Left renal cortex interstitium (tissue), 4 donors: Measurements from ENCODE around the gene RNF208. TPM values are rescaled to one million over a fixed set of nuclear protein-coding genes. Genes with fewer than 3 reads are reported as not detected.
"Not testable (repeated sequence)": the region's sequence is repeated elsewhere in the genome, so short reads cannot be mapped to it uniquely, and the experiment has no call there.

ENCODE experiments used
- DNase-seq, 4 donors: peaks; one replicate each; pipeline ENCODE4 v3.0.0-alpha.2; 2013; ENCODE audit warnings: low read depth in 4 of 4, low spot score in 2 of 4, missing footprints in 1 of 4
- polyA plus RNA-seq, 4 donors: library from polyadenylated mRNA; unstranded; fragments of 120-200 nt; gene quantifications; one replicate each; pipeline ENCODE4 v1.2.1, GENCODE V29; 2013; ENCODE audit not compliant: insufficient read length in 4 of 4

RNF208 gene, protein sequence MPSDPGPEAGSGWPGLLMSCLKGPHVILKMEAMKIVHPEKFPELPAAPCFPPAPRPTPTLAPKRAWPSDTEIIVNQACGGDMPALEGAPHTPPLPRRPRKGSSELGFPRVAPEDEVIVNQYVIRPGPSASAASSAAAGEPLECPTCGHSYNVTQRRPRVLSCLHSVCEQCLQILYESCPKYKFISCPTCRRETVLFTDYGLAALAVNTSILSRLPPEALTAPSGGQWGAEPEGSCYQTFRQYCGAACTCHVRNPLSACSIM
- 10 to 100 TPM in 3 of 4 donors, 1 to 10 TPM in 1; 5.4 to 15.1 (median 13.1) TPM for polyA plus RNA-seq

DNA sequence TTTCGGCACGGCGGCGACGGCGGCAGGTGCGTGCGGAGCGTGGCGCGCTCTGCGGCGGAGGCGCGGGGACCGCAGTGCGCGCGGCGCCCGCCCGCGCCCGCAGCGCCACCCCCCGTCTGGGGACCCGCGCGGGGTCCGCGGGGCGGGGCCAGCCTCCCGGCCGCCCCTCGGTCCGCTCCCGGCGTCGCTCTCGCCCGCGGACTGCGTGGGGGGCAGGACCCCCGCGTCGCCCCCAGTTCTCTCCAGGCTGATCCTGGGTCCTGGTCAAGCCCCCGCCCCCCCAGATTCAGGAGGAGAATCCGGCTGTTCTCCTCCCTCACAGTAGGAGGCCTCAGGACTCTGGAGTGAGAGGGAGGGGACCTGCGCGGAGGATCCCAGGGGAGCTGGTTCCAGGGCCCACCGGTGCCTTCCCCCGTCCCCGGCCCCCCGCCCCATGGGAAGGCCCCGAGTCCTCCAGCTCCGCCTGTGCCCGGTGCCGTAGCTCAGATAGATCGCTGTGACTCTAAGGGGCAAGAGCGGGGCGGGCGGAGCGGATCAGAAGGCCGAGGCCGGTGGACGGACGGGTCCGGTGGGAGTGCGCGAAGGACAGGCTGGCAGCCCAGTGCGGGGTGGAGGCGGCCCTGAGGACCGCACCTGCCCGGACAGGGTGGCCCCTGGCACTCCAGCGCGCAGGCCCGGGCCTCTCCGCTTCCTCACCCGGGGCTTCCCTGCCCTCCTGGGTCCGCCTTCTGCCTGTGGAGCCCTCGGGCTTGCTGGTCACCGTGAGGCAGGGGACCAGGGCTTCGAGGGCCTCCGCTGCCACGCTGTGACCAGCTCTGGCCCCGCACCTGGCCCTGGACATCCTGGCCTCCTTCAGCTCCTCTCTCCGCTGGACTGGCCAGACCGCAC, at the start of gene RNF208:
RNF208 (minus strand) TSS at position 51 of the 888 bp plus-strand sequence. CDS start 1,028 bp downstream, outside the sequence.
- no peak for DNase-seq

GRCh38 chr9:137271696-137272076, 49.6 kb upstream of the RNF208 start:
- no peak for DNase-seq

DNA sequence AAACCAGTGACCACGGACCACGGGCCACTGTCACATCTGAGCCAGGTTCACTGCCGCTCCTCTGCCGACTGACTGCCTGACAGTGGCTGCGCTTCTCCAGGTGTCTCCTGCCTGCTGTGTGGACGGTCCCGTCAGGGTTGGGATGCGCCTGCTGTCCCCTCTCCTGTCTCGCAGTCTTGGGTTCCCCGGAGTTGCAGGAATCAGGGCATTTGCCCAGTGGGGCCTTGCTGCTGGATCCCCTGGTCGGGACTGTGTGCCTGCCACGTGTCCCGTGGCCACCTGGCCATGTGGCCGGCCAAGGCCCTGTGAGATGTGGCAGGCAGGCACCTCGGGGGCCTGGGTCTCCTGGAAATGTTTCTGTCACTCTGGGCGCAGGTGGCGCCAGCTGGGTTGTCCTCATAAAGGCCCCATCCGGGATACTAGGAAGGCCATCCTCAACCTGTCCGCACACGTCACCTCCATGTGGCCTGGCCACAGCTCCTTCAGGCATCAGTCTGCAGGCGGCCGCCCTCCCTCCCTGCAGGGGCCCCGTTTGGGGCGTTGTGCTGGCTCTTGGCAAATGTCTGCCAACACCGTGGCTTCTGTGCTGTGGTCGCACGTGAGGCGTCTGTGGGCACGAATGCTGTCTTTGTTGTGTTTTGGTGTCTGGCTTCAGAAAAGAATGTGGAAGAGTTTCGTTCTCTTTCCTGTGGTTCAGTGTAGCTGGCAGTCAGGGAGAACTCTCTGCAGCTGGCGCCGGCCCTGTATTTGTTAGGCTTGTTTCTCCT, 49.1 kb upstream of the RNF208 start:
- DNase-seq: no peak

GRCh38 chr9:137269231-137269772, 47.3 kb upstream of the RNF208 start:
- DNase-seq: no peak

DNA sequence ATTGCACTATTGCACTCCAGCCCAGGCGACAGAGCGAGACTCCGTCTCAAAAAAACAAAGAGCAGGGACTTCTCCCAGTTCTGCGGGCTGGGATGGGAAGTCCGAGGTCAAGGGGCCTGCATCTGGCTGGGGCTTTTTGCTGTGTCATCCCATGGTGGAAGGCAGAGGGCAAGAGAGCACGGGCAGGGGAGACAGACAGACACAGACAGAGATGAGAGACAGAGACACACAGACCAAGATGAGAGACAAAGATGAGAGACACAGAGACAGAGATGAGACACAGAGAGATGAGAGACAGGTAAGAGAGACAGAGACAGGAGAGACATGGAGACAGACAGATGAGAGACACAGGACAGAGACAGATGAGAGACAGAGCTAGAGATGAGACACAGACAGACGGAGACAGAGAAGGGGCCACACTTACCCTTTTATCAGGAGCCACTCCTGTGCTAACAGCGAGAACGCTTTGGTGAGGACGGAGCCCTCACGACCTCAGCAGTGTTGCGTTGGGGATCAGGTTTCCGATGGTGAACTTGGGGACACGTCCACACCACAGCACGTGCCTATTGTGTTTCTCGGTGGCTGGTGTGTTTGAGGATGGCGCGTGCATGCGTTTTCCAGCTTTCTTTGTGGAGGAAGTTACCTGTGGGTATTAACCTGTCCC, 46.6 kb upstream of the RNF208 start:
- no peak for DNase-seq

DNA sequence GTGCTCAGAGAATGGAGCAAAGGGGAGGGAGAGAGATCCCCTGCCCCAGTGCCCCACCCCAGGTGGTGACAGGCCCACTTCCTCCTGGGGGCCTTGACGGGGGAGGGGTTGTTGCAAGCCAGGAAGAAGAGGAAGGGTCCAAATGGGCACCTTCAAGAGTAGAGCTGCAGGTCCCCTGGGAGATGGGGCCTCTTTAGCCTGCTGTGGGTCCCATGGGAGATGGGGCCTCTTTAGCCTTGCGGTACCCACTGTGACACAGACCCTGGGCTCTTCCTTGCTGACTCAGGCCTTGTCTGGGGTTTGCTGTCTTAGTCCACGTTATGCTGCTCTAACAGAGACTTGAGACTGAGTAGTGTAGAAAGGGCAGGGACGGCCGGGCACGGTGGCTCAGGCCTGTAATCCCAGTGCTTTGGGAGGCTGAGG, 45.9 kb upstream of the RNF208 start:
- DNase-seq: no peak

DNA sequence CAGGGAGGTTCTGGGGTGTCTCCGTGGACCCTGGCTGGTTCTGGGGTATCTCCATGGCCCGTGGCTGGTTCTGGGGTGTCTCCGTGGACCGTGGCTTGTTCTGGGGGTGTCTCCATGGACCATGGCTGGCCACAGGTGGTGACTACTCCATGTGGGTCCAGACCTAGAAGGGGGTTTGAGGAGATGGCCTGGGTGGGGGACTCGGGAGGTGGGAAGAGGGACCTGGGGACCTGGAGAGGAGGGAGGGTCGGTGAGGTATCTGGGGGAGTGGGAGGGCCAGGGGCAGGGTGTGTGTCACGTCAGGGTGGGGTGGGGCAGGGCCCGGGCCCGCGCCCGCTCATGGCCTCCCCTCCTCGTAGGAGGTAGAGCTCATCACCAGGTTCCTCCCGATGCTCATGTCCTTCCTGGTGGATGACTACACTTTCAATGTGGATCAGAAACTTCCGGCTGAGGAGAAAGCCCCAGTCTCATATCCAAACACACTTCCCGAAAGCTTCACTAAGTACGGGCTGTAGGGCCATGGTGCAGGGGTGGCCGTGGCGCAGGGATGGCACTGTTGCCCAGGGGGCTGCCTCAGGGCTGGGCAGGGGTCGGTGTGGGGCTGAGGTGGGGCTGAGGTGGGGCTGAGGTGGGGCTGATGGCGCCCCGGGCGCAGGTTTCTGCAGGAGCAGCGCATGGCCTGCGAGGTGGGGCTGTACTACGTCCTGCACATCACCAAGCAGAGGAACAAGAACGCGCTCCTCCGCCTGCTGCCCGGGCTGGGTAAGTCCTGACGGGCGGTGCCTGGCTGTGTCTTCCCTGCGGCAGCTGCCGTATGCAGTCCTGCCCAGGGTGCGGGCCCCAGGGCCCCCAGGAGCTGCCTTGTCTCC, 44.8 kb upstream of the RNF208 start:
- DNase-seq: no peak

DNA sequence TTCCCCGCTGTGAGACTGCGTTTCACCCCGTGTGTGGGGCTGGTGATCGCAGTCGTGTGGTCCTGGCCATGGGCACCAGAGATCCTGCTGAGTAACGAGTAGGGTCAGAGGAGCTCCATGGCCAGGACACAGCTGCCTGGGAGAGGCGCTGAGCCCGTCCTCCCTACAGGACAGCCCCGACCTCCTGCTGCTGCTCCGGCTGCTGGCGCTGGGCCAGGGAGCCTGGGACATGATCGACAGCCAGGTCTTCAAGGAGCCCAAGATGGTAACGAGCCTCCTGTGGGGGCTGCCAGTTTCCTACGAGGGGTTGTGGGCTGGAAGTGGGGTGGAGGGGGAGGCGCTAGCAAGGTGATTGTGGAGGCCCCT, 44.1 kb upstream of the RNF208 start:
- no peak for DNase-seq

- no peak for DNase-seq
Measured at GRCh38 chr9:137265496-137266161, 43.6 kb upstream of the RNF208 start.

GRCh38 chr9:137264067-137264466, 42.0 kb upstream of the RNF208 start:
- no peak for DNase-seq

DNA sequence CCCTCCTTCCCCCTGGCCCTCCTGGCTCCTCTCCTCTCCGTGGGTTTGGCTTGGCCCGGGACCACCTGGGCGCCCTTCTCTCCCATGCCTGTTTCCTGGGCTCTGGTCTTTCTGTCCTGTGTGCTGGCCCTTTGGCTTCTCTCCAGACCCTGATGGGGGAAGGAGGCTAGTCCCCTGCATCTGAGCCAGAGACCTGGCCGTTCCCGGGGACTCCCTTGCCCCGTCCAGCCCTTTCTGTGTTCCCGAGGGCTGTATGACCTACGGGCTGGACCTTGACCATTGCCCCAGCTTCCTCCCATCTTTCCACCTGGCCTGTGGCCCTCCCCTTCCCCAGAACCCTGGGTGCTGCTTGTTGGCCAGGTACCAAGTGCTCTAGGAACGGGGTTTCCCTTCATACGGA, 41.5 kb upstream of the RNF208 start:
- no peak for DNase-seq

DNA sequence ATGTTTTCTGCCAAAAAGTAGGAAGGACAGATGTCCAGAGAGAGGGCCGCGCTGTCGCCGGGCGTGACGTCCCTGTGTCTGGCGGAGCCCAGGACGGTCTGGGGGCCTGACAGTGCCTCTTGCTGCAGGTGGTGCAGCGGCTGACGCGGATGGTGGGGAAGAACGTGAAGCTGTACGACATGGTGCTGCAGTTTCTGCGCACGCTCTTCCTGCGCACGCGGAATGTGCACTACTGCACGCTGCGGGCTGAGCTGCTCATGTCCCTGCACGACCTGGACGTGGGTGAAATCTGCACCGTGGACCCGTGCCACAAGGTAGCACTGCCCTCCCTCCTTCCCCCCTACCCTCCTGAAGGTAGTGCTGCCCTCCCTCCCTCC, 40.9 kb upstream of the RNF208 start:
- no peak for DNase-seq

- DNase-seq: not testable (repeated sequence)
Measured at GRCh38 chr9:137262173-137262908, 40.3 kb upstream of the RNF208 start.

DNA sequence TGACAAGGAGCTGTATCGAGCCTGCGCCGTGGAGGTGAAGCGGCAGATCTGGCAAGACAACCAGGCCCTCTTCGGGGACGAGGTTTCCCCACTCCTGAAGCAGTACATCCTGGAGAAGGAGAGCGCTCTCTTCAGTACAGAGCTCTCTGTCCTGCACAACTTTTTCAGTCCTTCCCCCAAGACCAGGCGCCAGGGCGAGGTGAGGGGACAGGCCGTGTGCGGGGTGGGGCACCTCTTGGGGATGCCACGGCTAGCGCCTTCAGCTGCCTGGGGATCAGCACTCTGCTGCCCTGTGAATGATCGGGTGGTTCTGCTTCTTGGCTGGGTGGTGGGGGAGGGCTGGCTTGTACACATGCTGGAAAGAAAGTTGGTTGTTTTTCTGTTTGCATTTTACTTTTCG, 34.8 kb upstream of the RNF208 start:
- no peak for DNase-seq

- DNase-seq: no peak
Measured at GRCh38 chr9:137256362-137256761, 34.3 kb upstream of the RNF208 start.

DNA sequence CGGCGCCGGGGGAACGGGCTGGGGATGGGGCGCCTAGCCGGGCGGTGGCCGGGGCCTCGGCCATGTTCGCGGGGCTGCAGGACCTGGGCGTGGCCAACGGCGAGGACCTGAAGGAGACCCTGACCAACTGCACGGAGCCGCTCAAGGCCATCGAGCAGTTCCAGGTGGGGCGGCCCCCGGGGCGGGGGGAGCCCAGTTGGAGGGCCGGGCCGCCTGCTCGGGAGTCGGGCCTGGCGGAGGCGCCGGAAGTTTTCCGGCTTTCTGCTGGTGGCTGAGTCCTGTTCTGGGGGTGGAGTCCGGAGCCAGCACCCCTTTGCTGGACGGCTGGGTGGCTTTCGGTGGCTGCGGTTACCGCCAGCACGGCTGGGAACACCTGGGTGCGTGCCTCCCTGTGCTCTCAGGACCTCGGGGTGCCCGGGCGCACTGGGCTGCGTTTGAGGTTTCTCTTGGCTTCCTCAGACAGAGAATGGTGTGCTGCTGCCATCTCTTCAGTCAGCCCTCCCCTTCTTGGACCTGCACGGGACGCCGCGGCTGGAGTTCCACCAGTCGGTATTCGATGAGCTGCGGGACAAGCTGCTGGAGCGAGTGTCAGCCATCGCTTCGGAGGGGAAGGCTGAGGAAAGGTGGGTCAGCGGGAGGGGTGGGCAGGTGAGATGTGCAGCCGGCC, 33.5 kb upstream of the RNF208 start:
- no peak for DNase-seq

DNA sequence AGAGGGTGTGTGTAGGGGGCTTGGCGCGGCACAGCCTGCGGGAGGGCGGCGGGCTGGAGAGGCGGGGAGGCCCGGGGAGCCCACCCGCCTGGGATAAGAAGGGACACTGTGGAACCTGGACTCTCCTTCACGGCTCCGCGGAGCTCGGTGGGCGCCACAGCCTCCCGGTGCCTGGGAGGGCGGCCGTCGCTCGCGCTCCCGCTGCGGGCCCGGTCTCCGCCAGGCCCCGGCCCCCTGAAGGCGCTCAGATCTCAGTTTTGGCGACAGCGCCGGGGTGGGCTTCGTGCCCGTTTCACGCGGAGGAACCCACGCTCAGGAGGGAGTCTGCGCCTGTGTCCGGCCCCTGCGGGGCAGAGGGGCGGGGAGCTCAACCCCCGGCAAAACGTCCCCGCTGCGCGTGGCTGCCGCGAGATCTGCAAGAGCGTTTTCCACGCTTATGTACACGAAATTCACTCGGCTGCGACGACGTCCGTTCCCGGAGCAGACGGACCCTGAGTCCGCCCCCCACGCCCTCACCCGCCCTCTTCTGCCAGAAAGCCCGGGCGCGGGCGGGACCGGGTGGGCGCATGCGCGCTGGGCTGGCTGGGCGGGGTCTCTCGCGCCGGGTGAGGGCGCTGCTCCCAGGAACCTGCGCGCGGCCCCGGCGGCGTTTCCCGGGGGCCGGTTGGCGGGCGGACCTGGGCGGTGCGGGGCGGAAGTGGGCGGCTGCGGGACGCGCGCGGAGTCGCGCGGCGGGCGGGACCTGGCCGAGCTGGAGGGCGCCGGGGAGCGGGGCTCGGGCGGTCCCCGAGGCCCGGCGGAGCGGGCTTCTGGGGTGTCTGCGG, 32.8 kb upstream of the RNF208 start, which contains the start of gene NELFB:
NELFB (plus strand) TSS at position 704 of the 824 bp plus-strand sequence.
- peak; percentile 65 to 84 (median 79) for DNase-seq
